Measurements from ENCODE around the gene ZDHHC12. TPM values are rescaled to one million over a fixed set of nuclear protein-coding genes. Genes with fewer than 3 reads are reported as not detected.

ZDHHC12 gene
- total and polyA plus RNA-seq, 2 of the 13 experiments (the other 11 are each of a cell fraction or from before 2014, with no cell fraction given) = 25.4 to 28.0 TPM

GRCh38 chr9:128723866-128724743 lies at the start of gene ZDHHC12 (continued):
- TF ChIP-seq ZBTB39 (CRISPR knock-in tag; IDR thresholded peaks at IDR 0.05) (no peak), SAFB2 (CRISPR knock-in tag; IDR thresholded peaks at IDR 0.05; ENCODE audit: borderline replicate concordance, low read depth) (no peak), ZNF446 (CRISPR knock-in tag; IDR thresholded peaks at IDR 0.05) (0 out of 2 replicates have a peak, but pooled peaks have one; percentile 37), HMGXB4 (CRISPR knock-in tag; IDR thresholded peaks at IDR 0.05; ENCODE audit: borderline replicate concordance in 1 of 2, low read depth in 1 of 2) (peak in 1 of 2 experiments; percentile 41; a peak in 1 of 4 replicates), CREBL2 (CRISPR knock-in tag; IDR thresholded peaks at IDR 0.05; ENCODE audit: borderline replicate concordance) (0 out of 2 replicates have a peak, but pooled peaks have one; percentile 53), SALL1 (CRISPR knock-in tag; IDR thresholded peaks at IDR 0.05) (peak; percentile 33; the same call in 1 of the 2 replicates), SMAD1 (CRISPR knock-in tag; IDR thresholded peaks at IDR 0.05; ENCODE audit: borderline replicate concordance, low read depth) (no peak), HDAC2 (CRISPR knock-in tag; IDR thresholded peaks at IDR 0.05) (peak; percentile 74), E2F1 (CRISPR knock-in tag; IDR thresholded peaks at IDR 0.05) (peak; percentile 91), ZNF501 (CRISPR knock-in tag; IDR thresholded peaks at IDR 0.05) (peak; percentile 54; the same call in 1 of the 2 replicates), FOXO4 (CRISPR knock-in tag; conservative IDR thresholded peaks at IDR 0.05) (no peak), CCAR2 (optimal IDR thresholded peaks at IDR 0.05; ENCODE audit: low read depth, low read length) (no peak), RFX3 (CRISPR knock-in tag; IDR thresholded peaks at IDR 0.05) (no peak)

Measured in HepG2 (cell line).